ENCODE results near the gene C5orf52.

GRCh38 chr5:157703736-157704135 lies 32.4 kb downstream of the C5orf52 start:
- no peak for TF ChIP-seq POLR2A (IDR thresholded peaks at IDR 0.05)
- no peak for TF ChIP-seq CTCF (IDR thresholded peaks at IDR 0.05)

Data from uterus (tissue), 2 donors.